Esophagus (tissue), 2 donors: ENCODE results near the gene TMEM176B. TPM values are rescaled to one million over a fixed set of nuclear protein-coding genes. Genes with fewer than 3 reads are reported as not detected.

Experiments
- H3K27ac ChIP-seq, 2 donors: one replicate each; pipeline ENCODE4 v1.5.1; 2013; ENCODE audit warnings: low read depth in 2 of 2, mild to moderate bottlenecking in 2 of 2, inconsistent platforms in 1 of 2, low read length in 1 of 2, moderate library complexity in 1 of 2
- H3K27me3 ChIP-seq, 2 donors: one replicate each; pipeline ENCODE4 v1.6.1; 2013; ENCODE audit warnings: low read length in 2 of 2, control low read depth in 1 of 2, mild to moderate bottlenecking in 1 of 2; ENCODE audit not compliant: insufficient read depth in 2 of 2, control insufficient read depth in 1 of 2
- H3K36me3 ChIP-seq, 2 donors: one replicate each; pipeline ENCODE4 v1.6.1; 2013; ENCODE audit warnings: low read length in 1 of 2; ENCODE audit not compliant: control insufficient read depth in 2 of 2, insufficient read depth in 2 of 2
- H3K4me1 ChIP-seq, 2 donors: one replicate each; pipeline ENCODE4 v1.6.1; 2013; ENCODE audit warnings: low read length in 1 of 2; ENCODE audit not compliant: control insufficient read depth in 2 of 2, insufficient read depth in 2 of 2
- H3K4me3 ChIP-seq, 2 donors: one replicate each; pipeline ENCODE4 v1.5.1; 2013; ENCODE audit warnings: low read length in 2 of 2, mild to moderate bottlenecking in 2 of 2, low read depth in 1 of 2, moderate library complexity in 1 of 2
- H3K9me3 ChIP-seq, 2 donors: one replicate each; pipeline ENCODE4 v1.6.1; 2013; ENCODE audit warnings: mild to moderate bottlenecking in 2 of 2, low read depth in 1 of 2, low read length in 1 of 2, moderate library complexity in 1 of 2; ENCODE audit not compliant: control insufficient read depth in 2 of 2, insufficient read depth in 1 of 2
- WGBS, 2 donors: extraction: QIAGEN DNeasy Blood & Tissue Kit; methylation state at CpG; one replicate each; pipeline ENCODE4 v1.1.7; 2013; 5-methylcytosine and 5-hydroxymethylcytosine counted together
- polyA plus RNA-seq, 2 donors: library from polyadenylated mRNA; stranded (reverse); fragments of 200-250 nt; gene quantifications; one replicate each; pipeline ENCODE4 v1.2.3, GENCODE V29; 2013
- donor health status: healthy with polysubstance abuse.
- donor health status: Bipolar disorder and iron deficiency.

The TMEM176B gene
- polyA plus RNA-seq, 2 donors, result 5.7 to 15.6 TPM

DNA sequence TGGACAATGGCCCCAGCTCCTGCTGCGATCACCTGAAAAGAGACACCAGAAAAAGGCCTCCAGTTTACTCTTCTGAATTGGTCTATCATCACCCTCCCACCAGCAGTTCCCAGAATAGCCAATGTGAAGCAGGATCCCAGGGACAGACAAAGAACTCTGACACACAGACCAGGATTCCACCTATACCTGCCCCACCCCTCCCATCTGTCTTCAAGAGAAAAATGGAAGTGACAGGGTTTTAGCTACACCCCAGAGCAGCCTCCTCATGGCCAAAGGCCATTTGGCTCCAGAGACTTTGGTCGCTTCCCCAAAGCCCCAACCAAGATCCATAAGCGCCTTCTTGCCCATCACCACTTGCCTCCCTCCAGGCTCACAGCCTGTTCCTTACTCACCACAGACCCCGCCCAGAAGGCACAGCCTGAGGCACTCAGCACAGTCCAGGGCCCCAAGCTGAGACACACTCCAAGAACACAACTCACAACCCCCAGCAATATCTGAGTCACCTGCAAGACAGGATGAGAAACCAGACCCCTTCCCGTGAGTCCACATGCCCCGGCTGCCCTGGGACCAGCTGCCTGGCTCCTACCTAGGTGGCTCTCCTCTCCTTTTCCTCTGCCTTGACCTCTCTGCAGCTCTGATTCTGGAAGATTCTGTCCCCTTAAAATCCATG, 6.5 kb downstream of the TMEM176B start:
- WGBS, 2 donors, result 74 to 81% methylated on average over 6 of the region's 6 CpGs
- Histone ChIP-seq H3K9me3 (peaks cover 0 to 2% of the 10 kb centered on the region in 2 donors), H3K27me3 (no peaks in the 10 kb centered on the region), H3K27ac (no peak overlapping the region), H3K4me3 (no peak overlapping the region), H3K36me3 (peaks cover 0 to 3% of the 10 kb centered on the region in 2 donors), H3K4me1 (no peaks in the 10 kb centered on the region)

DNA sequence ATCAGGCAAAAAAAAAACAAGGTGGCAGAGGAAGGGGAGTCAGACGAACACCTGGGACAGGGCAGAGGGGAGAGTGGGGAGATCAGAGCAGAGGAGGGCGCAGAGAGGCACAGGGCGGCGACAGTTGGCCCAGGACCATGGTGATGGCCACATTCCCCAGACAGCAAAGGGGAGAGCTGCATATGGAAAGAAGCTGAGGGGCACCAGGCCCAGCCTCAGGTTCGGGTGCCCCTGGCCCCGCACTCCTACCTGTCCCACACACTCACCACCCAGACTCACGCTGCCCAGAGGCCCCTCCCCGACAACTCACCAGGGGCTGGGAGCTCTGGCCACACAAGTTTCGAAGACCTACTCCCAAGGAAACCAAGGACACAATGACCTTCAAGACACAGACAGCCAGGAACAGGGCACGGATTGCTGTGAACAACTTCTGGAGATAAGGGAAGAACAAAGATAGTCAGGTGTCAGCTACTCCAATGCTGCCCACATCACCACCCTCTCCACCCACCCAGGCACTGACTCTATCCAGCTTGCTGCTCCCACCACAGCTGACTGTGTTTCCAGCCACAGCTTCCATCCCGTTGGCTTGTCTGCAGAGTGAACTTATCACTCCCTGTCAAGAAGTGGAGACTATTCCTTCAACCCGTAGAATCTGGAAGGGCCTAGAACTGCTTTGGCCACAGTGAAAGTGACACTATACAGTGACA, 8.3 kb downstream of the TMEM176B start:
- 85 to 87% methylated on average over 12 of the region's 12 CpGs for WGBS, 2 donors
- Histone ChIP-seq H3K27ac (no peak overlapping the region), H3K9me3 (peaks cover 0 to 2% of the 10 kb centered on the region in 2 donors), H3K4me1 (peaks cover 0 to 4% of the 10 kb centered on the region in 2 donors), H3K4me3 (no peak overlapping the region), H3K27me3 (no peaks in the 10 kb centered on the region), H3K36me3 (peaks cover 0 to 3% of the 10 kb centered on the region in 2 donors)

DNA sequence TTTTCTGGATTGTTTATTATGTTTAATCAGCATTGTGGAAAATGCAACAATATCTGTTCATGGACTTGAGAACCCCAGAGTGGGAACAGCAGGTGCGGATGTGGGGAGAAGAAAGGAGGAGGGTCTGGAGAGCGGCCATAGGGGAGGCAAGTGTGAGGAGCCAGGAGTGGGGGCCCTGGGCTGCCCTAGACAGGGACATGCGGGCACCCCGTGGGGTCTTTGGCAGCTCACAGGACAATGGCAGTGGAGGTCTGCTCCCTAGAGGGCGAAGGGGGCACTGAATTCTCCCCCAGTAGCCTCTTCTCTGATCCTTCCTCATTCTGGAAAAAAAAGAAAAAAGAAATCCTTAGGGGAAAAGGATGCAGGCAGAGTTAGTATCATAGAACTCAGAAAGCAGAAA, 8.9 kb downstream of the TMEM176B start:
- Histone ChIP-seq H3K4me3 (no peak overlapping the region), H3K27me3 (no peaks in the 10 kb centered on the region), H3K9me3 (peaks cover 0 to 2% of the 10 kb centered on the region in 2 donors), H3K36me3 (peaks cover 0 to 3% of the 10 kb centered on the region in 2 donors), H3K4me1 (peaks cover 0 to 4% of the 10 kb centered on the region in 2 donors), H3K27ac (no peak overlapping the region)
- 83 to 90% methylated on average over 5 of the region's 5 CpGs for WGBS, 2 donors

DNA sequence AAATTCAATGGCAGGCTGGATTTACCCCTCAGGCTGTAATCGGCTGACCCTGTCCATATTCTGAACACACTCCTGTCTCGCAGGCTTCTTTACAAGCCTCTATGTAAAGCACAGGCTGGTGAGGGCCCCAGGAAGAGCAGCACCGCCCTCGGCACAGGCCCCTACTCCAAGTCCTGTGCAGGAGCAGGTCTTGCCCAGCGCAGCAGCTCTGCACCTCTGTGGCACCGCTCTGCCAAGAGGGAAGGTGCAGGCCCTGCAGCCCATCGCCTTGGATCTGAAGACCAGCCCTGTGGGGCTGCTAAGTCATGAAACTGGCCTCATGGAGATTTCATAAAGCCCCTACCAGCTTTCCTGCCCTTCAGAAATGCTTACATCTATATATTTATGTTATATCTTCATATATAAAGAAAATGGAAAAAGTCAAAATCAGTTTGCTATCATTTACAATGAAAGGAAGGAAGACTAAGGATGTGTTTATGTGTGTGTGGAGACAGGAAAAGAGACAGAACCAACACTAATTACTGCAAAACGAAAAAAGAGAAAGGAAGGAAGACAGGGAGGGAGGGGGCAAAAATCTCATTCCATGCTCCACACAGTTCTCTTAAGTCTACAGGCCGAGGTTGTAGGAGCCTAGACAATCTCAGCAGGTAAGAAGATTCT, 9.6 kb downstream of the TMEM176B start:
- H3K27me3 ChIP-seq, result no peaks in the 10 kb centered on the region
- WGBS, 2 donors, result 72 to 75% methylated on average over 9 of the region's 9 CpGs
- no peak overlapping the region for H3K4me3 ChIP-seq
- H3K27ac ChIP-seq, result no peak overlapping the region
- H3K36me3 ChIP-seq, result peaks cover 0 to 3% of the 10 kb centered on the region in 2 donors
- peaks cover 0 to 2% of the 10 kb centered on the region in 2 donors for H3K9me3 ChIP-seq
- H3K4me1 ChIP-seq, result peaks cover 0 to 4% of the 10 kb centered on the region in 2 donors

DNA sequence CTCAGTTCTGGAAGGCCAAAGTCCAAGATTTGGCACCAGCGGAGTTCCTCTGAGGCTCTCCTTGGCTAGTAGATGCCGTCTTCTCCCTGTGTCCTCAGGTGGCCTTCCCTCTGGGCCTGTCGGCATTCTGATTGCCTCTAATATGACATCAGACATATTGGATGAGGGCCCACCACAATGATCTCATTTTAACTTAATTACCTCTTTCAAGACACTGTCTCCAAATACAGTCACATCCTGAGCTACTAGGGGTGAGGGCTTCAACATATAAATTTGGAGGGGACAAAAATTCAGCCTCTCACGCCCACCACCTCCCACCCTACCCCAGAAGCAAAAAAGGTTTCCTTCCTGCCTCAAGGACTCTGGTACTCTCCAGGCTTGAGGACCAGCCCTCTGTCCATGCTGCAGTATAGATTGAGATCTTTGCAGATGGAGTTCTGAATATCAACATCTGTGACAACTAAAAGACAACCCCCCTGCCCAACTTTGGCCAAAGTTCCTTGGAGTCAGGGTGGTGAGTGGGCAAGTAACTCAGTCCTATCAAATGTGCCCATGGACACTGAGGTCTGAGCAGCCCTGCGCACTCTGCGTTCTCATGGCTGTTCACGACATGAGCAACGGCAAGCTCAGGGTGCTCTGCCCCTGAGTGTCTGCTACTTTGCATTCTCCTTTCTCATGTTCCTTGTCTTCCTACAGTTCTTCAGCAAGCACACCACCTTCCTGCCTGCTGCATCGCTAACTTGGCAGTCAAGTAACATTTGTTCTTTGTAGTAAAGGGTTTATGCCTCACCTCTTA, 11.5 kb downstream of the TMEM176B start:
- peak overlapping the region in 1 of 2 donors; percentile 60 for H3K27ac ChIP-seq
- peaks cover 2 to 4% of the 10 kb centered on the region in 2 donors for H3K4me1 ChIP-seq
- WGBS, 2 donors, result 68% methylated on average over 9 of the region's 9 CpGs
- H3K9me3 ChIP-seq, result no peaks in the 10 kb centered on the region
- H3K36me3 ChIP-seq, result peaks cover 0 to 3% of the 10 kb centered on the region in 2 donors
- H3K4me3 ChIP-seq, result no peak overlapping the region
- H3K27me3 ChIP-seq, result peaks cover 0 to 3% of the 10 kb centered on the region in 2 donors

GRCh38 chr7:150787321-150788281, 12.6 kb downstream of the TMEM176B start:
- 42% methylated on average over 10 of the region's 10 CpGs for WGBS, 2 donors
- peaks cover 2 to 4% of the 10 kb centered on the region in 2 donors for H3K4me1 ChIP-seq

DNA sequence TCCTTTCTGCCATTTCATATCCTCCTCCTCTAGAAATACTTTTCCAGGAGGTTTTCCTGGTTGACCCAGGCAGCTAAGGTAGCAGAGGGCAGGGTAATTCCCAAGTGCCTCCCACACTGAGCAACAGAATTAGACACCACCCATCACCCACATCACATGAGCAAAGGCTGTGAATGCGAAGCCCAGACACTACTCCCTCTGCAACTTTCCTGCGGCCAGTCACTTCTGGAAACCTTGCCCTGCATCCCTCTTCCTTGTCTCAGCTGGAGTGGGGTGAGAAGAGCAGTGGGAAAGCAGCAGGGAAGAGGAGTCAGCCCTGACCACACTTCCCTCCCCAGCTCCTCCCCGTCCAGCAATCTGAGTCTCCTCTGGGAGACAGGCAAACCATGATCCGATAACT, 15.2 kb downstream of the TMEM176B start:
- no peaks in the 10 kb centered on the region for H3K36me3 ChIP-seq
- H3K4me3 ChIP-seq, result no peak overlapping the region
- 63 to 67% methylated on average over 4 of the region's 4 CpGs for WGBS, 2 donors
- peaks cover 2 to 4% of the 10 kb centered on the region in 2 donors for H3K4me1 ChIP-seq
- peaks cover 0 to 3% of the 10 kb centered on the region in 2 donors for H3K27me3 ChIP-seq
- H3K27ac ChIP-seq, result peak overlapping the region; percentile 36 to 61
- no peaks in the 10 kb centered on the region for H3K9me3 ChIP-seq

More at GRCh38 chr7:150787321-150788281, 12.6 kb downstream of the TMEM176B start:
- Histone ChIP-seq H3K36me3 (peaks cover 0 to 3% of the 10 kb centered on the region in 2 donors), H3K27me3 (peaks cover 0 to 3% of the 10 kb centered on the region in 2 donors), H3K4me3 (no peak overlapping the region), H3K9me3 (no peaks in the 10 kb centered on the region), H3K27ac (peak overlapping the region; percentile 60 to 76)

GRCh38 chr7:150784120-150784736, 15.9 kb downstream of the TMEM176B start:
- no peaks in the 10 kb centered on the region for H3K9me3 ChIP-seq
- WGBS, 2 donors, result 43 to 52% methylated on average over 9 of the region's 9 CpGs

More at GRCh38 chr7:150784120-150784736, 15.9 kb downstream of the TMEM176B start:
- Histone ChIP-seq H3K36me3 (no peaks in the 10 kb centered on the region), H3K27me3 (peaks cover 0 to 3% of the 10 kb centered on the region in 2 donors), H3K4me1 (peaks cover 2 to 4% of the 10 kb centered on the region in 2 donors), H3K27ac (peak overlapping the region in 1 of 2 donors; percentile 8), H3K4me3 (no peak overlapping the region)
